Measurements from ENCODE around the gene NECAB2.

Gene NECAB2

DNA sequence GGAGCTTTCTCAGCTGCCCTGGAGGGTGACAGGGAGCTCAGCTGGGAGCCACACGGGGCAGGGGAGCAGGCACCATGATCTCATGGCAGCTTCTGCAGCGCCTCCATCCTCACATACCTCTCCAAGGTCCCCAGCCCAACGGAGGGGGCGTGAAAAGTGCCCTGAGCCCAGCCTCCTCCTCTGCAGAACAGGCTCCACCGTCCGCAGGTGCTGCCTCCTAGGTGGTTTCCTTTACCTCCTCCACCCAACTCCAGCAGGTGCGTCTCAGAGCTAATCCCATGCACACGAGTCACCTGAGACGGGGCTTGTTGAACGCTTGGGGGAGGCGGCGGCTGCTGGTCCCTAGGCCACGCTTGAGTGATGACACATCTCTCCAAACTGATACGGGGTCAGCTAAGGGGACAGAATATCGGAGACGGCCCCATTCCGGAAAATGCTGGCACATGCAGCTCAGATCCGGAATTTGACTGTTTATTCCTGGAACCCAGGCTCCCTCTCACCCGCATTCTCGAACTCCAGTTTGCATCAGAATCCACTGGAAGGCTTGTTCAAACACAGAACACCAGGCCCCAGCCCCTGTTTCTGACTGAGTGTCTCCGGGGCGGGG is 74.9 kb downstream of the NECAB2 start:
- ChIA-PET CTCF (interaction anchor here (0.6 to 2.2 kb wide), 3 partner anchors 23 to 86 kb away, joined by 3 to 10 read pairs (median 3); no protein-coding TSS in a partner anchor), POLR2A (ENCODE audit: low non-redundant PET) (interaction anchor here (0.6 kb wide), 1 partner anchor 85 kb away, joined by 3 read pairs; no protein-coding TSS in a partner anchor)
- TF ChIP-seq, protein P1, sequence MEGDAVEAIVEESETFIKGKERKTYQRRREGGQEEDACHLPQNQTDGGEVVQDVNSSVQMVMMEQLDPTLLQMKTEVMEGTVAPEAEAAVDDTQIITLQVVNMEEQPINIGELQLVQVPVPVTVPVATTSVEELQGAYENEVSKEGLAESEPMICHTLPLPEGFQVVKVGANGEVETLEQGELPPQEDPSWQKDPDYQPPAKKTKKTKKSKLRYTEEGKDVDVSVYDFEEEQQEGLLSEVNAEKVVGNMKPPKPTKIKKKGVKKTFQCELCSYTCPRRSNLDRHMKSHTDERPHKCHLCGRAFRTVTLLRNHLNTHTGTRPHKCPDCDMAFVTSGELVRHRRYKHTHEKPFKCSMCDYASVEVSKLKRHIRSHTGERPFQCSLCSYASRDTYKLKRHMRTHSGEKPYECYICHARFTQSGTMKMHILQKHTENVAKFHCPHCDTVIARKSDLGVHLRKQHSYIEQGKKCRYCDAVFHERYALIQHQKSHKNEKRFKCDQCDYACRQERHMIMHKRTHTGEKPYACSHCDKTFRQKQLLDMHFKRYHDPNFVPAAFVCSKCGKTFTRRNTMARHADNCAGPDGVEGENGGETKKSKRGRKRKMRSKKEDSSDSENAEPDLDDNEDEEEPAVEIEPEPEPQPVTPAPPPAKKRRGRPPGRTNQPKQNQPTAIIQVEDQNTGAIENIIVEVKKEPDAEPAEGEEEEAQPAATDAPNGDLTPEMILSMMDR (conservative IDR thresholded peaks at IDR 0.05; ENCODE audit: low read depth) = no peak
- H3K27ac ChIP-seq = no peak overlapping the region
- DNase-seq (ENCODE audit: low spot score) = no peak

DNA sequence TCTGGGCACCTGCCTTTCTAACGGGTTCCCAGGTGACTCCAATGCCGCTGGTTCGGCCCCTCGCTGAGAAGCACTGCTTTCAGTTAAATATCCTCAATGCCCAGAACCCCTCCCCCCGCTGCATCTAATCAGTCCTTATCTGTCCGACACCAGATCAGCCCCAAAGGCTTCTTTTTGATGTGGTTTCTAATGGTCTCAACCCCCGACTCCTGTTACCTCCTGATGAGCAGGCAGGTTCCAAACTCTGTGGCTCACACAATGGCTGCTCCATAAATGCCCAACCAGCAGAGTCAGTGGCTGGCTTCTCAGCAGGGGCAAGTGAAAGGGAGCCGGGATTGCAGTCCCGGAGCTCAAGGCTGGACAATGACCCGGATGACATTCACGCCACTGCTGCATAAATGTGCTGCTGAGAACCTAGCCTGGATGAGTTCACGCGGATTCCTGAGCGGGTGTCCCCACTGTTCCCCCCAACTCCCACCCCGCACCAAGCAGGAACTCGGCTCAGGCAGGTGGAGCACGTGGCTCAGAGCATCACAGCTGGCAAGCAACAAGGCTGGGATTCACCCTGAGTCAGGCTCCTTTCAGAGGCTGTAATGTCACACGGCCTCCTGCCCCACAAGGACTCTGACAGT is 75.6 kb downstream of the NECAB2 start:
- CTCF ChIA-PET = interaction anchor here (0.6 to 2.2 kb wide), 5 partner anchors 25 to 778 kb away, joined by 3 to 10 read pairs (median 3); no protein-coding TSS in a partner anchor
- DNase-seq (ENCODE audit: low spot score) = no peak
- TF ChIP-seq, protein P1 (conservative IDR thresholded peaks at IDR 0.05; ENCODE audit: low read depth) = no peak
- POLR2A ChIA-PET (ENCODE audit: low non-redundant PET) = no interaction called here
- H3K27ac ChIP-seq = no peak overlapping the region

DNA sequence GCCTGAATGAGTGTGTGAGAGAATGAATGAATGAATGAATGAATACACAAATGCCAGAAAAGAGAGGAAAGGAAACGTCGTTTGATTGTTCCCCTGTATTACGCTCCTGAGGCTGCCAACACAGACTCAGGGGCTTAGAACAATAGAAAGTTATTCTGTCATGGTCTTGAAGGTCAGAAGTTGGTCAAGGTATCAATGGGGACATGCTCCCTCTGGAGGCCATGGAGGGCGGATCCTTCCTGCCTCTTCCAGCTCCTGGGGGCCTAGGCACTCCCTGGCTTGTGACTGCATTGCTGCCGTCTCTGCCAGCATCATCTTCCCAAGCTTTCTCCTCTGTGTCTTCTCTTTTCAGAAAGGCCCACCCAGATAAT is 76.1 kb downstream of the NECAB2 start:
- TF ChIP-seq, protein P1 (conservative IDR thresholded peaks at IDR 0.05; ENCODE audit: low read depth) = no peak
- H3K27ac ChIP-seq = no peak overlapping the region
- ChIA-PET CTCF (interaction anchor here (0.5 to 3.1 kb wide), 9 partner anchors 17 to 778 kb away, joined by 3 to 10 read pairs (median 3); no protein-coding TSS in a partner anchor), POLR2A (ENCODE audit: low non-redundant PET) (no interaction called here)
- no peak for DNase-seq (ENCODE audit: low spot score)

- ChIA-PET CTCF (interaction anchor here (1.2 to 3.1 kb wide), 3 partner anchors 20 to 88 kb away, joined by 3 to 10 read pairs (median 3); no protein-coding TSS in a partner anchor), POLR2A (ENCODE audit: low non-redundant PET) (no interaction called here)
- no peak for DNase-seq (ENCODE audit: low spot score)
- H3K27ac ChIP-seq = no peak overlapping the region
- TF ChIP-seq, protein P1 (conservative IDR thresholded peaks at IDR 0.05; ENCODE audit: low read depth) = no peak
Measured at GRCh38 chr16:84045001-84045817, 77.2 kb downstream of the NECAB2 start.

DNA sequence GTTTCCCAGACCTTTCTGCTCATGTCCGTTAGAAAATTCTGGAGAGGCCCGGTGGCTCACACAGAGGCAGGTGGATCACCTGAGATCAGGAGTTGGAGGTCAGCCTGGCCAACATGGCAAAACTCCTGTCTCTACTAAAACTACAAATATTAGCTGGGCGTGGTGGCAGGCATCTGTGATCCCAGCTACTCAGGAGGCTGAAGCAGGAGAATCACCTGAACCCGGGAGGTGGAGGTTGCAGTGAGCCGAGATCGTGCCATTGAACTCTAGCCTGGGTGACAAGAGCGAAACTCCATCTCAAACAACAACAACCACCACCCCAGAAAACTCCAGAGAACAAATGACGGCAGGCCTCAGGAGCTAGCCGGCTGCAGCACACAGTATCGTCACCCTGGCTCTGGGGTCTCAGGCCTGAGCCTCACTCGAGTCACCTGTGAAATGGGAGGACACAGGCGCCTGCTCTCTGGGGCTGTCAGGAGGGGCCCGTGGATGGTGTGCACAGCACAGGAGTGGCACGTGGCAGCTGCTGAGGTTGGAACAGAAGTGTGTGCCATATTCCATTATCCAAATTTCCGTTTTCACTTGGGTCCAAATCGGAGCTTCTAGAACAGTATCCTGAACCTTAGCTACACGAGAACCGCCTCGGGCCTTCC is 77.9 kb downstream of the NECAB2 start:
- POLR2A ChIA-PET (ENCODE audit: low non-redundant PET) = no interaction called here
- TF ChIP-seq, protein P1 (conservative IDR thresholded peaks at IDR 0.05; ENCODE audit: low read depth) = no peak
- H3K27ac ChIP-seq = no peak overlapping the region
- CTCF ChIA-PET = interaction anchor here (0.6 to 3.1 kb wide), 5 partner anchors 20 to 342 kb away, joined by 3 to 10 read pairs (median 5); no protein-coding TSS in a partner anchor
- no peak for DNase-seq (ENCODE audit: low spot score)

- H3K27ac ChIP-seq = 0 out of 2 replicates have a peak overlapping the region, but pooled peaks have one; percentile 9
- ChIA-PET CTCF (interaction anchor here (0.6 to 3.1 kb wide), 3 partner anchors 56 to 90 kb away, joined by 3 to 10 read pairs (median 3); no protein-coding TSS in a partner anchor), POLR2A (ENCODE audit: low non-redundant PET) (no interaction called here)
- no peak for DNase-seq (ENCODE audit: low spot score)
- TF ChIP-seq, protein P1 (conservative IDR thresholded peaks at IDR 0.05; ENCODE audit: low read depth) = no peak
Measured at GRCh38 chr16:84047206-84047605, 79.2 kb downstream of the NECAB2 start.
